ENCODE measurements around the gene KCNQ5. TPM values are rescaled to one million over a fixed set of nuclear protein-coding genes. Genes with fewer than 3 reads are reported as not detected.

The KCNQ5 gene
- total RNA-seq, 1 donor from 2014 or later = under 0.01 TPM

GRCh38 chr6:72675396-72675795 is 53.5 kb downstream of the KCNQ5 start:
- no peak for DNase-seq (ENCODE audit: low read depth in 2 of 2)

DNA sequence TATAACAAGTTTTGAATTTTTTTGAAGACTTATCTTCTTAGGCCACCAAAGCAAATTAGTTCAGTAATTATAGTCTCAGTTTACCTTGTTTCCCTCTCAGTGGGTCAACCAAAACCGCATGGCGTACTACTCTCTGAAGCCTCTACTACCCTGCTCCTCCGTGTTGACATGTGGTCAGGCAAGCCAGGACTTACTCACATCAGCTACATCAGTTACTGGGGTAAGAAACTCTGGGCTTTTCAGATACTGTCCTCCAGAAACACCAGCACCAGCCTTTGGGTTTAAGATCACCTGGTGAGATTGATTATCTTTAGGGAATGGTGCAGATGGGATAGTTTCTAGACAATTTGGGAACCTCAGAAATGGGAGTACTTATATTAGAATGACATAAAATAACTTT is 55.1 kb downstream of the KCNQ5 start:
- DNase-seq (ENCODE audit: low read depth in 2 of 2) = no peak

- no peak for DNase-seq (ENCODE audit: low read depth in 2 of 2)
Observed at GRCh38 chr6:72677740-72678139, 55.9 kb downstream of the KCNQ5 start.

GRCh38 chr6:72683797-72684196 is 61.9 kb downstream of the KCNQ5 start:
- DNase-seq (ENCODE audit: low read depth in 2 of 2) = no peak

DNA sequence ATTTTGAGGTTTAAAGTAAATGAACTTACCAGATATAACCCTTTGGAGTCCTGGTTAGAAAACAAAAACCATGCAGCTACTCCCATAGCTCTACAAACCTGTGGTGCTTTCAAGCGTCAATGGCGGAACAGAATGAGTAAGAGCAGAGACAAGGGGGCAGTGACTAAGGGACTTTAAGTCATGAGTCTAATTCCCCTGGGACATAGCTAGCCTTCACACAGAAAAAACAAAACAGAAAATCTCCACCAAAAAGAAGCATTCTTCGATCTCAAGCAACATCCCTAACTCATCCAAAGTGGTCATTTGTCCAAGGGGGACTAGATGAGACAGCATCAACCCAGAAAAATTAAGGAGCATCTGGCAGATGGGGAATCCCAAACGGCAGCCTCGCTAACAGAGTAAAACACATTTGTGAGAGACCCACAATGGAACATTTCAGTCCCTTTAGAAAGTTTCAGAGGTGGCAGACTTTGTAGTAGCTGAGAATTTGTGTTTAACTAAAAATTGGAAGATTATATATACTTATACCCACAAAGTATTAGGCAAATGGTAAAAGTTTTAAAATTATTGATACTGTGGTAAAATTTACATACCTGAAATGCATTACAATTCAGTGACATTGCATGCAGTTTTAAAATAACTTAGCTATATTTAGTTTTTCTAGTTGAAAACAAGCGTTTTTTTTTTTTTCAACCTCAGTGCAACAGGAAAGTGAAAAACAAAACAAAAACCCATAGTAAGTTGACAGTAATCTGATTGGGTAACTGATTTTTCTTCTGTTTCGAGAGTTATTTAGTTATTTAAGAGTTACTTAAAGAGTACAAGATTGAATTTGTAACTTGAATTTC is 67.5 kb downstream of the KCNQ5 start:
- DNase-seq (ENCODE audit: low read depth in 2 of 2) = no peak

- DNase-seq (ENCODE audit: low read depth in 2 of 2) = no peak
Observed at GRCh38 chr6:72691249-72691648, 69.4 kb downstream of the KCNQ5 start.

- DNase-seq (ENCODE audit: low read depth in 2 of 2) = no peak
Observed at GRCh38 chr6:72696055-72696454, 74.2 kb downstream of the KCNQ5 start.

DNA sequence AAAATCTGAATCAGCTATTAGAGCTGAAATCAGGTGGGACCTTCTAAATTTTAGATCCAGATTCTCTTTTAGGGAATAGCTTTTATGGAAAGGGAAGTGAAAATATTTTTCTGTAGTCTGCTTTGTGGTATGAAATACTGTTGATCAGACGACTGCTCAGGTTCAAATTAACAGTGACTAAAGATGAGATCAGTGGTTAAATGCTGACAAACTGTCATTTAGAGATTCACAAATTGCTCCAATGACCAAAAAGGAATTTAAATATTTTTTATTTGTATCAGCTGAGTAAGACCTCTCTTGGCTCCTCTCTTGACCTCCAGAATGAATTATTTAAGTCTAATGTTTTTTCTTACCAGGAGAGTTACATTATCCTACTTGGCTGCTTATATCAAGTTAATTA is 77.3 kb downstream of the KCNQ5 start:
- DNase-seq (ENCODE audit: low read depth in 2 of 2) = no peak

DNA sequence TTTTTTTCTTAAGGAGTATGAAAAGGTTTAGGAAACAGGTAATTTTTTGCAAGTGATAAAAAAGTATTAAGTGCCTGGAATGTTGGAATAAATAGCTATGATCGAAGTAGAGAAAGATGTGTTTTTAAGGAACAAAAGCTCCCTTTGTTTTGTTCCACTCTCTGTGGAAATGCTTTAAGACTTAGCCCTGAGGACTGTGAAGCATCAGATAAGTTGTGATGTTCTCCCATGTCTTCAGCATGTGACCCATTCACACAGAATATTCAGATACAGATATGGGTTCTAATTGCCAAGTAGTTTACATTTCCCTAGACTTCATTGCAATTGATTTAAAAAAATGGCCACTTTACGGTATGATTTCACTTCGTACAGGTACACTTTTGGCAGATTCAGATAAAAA is 80.6 kb downstream of the KCNQ5 start:
- DNase-seq (ENCODE audit: low read depth in 2 of 2) = no peak

- no peak for DNase-seq (ENCODE audit: low read depth in 2 of 2)
Observed at GRCh38 chr6:72703093-72703492, 81.2 kb downstream of the KCNQ5 start.

GRCh38 chr6:72704979-72705378 is 83.1 kb downstream of the KCNQ5 start:
- no peak for DNase-seq (ENCODE audit: low read depth in 2 of 2)

GRCh38 chr6:72709431-72709830 is 87.6 kb downstream of the KCNQ5 start:
- no peak for DNase-seq (ENCODE audit: low read depth in 2 of 2)

DNA sequence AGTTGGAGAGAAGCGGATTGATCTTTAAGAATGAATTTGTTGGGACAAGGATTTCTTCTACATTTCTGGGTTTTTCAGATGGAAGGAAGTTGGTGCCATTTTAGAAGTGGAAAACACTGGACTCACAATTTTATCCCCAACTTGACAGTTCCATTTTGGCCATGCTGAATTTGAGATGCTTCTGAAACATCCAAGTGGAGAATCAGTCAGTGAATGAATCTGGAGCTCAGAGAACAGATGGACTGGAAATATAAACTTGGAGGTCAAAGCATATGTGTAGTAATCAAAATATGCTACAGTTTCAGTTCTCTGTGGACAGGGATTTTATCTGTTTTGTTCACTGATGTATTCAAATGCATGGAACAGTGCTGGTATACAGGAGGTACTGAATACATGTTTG is 89.9 kb downstream of the KCNQ5 start:
- no peak for DNase-seq (ENCODE audit: low read depth in 2 of 2)

DNA sequence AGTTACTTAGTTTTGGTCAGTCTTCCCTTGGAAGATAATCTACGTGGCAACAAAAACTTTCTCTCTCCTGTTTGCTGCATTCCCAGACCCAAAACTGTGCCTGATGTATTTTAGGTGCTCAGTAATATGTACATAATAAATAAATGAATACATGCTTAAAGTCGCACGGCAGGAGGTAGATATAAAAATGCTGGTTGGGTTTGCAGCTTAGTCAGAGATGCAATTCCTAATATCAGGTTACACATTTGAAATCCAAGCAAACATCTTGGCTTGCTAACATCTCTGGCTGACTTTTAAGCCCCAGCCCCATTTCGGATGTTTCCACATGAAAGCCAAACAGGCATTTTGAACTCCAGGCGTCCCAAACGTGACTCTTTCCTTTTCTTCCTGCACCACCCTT is 91.0 kb downstream of the KCNQ5 start:
- no peak for DNase-seq (ENCODE audit: low read depth in 2 of 2)

GRCh38 chr6:72715119-72715518 is 93.3 kb downstream of the KCNQ5 start:
- DNase-seq (ENCODE audit: low read depth in 2 of 2) = no peak

DNA sequence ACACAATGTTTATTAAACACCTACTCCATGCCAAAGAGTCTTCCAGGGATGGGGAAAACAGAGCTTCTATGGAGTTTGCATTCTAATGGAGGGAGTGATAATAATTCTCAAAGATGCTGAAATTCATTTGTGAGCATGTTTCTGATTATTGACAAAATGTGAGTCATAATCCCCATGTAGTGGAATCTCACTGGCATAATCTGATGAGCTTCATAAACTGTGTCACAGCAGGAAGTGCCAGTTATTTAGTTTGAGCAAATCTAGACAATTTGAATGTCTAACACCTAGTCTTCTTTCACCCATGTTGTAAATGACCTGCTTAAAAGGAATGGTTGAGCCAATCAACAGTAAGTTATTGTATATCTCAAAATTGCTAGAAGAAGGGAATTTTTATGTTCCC is 95.1 kb downstream of the KCNQ5 start:
- DNase-seq (ENCODE audit: low read depth in 2 of 2) = no peak

DNA sequence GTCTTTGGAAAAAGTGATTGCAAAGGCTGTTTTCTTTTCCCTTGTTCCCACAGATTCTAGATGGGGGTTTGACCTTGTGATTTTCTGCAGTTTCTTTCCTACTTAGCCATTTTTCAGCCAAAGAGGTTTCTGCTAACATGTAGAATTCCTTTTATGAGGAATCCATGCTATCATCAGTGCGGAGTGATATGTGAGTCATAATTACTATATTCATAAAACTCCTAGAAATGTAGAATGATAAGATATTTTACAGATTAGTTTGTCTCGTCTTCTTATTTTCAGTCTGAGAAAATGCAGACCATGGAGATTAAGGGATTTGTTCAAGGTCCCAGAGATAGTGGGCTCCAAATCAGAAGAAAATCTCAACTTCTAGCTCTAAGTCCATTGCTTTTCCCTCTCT is 98.6 kb downstream of the KCNQ5 start:
- no peak for DNase-seq (ENCODE audit: low read depth in 2 of 2)

- DNase-seq (ENCODE audit: low read depth in 2 of 2) = no peak
Observed at GRCh38 chr6:72721346-72721745, 99.5 kb downstream of the KCNQ5 start.

GRCh38 chr6:72724545-72724944 is 102.7 kb downstream of the KCNQ5 start:
- no peak for DNase-seq (ENCODE audit: low read depth in 2 of 2)

DNA sequence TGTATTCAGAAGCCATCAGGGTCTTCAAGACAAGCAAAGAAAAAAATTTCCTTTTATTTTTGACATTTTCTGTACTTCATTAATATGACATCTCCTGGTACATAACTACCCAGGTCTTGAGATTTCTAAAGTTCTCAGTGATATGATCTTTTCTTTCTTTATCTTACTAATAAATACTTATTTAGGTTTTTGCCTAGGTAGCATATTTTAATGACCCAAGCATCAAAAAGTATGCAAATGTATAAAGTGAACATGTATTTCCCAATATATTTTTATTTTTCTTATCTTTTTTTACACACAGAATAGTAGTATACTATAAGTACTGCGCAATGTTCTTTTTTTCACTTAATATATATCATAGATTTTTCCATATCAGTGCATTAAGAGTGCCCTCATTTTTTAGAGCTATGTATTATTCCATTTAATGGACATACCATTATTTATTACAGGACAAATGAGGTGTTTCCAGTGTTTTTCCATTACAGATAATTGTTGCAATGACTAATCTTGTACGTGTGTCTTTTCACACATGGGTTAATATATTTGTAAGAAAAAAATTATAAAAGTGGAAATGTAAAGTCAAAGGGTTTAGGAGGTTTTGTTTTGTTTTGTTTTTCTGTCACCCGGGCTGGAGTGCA is 107.0 kb downstream of the KCNQ5 start:
- no peak for DNase-seq (ENCODE audit: low read depth in 2 of 2)

DNA sequence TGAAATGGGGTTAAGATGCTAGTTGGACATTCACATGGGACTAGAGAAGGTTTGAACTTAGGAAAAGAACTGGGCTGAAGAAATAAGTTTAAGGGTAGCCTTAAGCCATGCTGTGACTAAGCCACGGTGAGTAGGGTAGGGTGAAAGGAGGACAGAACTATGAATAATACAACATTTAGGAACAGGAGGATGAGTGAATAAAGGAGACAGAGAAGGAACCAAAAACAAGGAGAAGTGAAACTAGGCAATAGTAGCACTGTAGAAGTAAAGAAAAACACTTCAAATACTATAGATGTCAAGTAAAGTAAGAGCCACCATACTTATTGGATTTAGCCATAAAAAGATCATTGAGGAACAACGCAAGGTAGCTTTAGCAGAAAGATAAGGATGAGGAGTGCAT is 111.2 kb downstream of the KCNQ5 start:
- no peak for DNase-seq (ENCODE audit: low read depth in 2 of 2)

GRCh38 chr6:72738091-72738490 is 116.2 kb downstream of the KCNQ5 start:
- no peak for DNase-seq (ENCODE audit: low read depth in 2 of 2)

DNA sequence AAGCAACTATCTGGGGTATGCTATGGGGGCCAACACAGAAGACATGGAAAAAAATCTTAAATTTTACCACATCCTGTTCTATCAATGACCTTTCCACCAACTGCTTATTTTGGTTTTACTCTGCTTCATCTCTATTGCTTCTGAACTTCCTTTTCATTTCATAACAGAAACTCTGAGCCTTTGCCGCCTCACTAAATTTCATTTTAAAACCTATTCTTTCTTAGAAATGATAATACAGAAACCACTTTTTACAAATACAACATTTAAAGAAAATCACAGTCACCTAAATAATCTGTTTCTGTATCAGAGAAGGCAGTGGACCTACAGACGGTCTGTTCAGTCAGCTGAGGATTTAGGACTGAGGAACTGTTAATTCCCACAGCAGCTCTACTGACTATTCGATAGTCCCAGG is 117.5 kb downstream of the KCNQ5 start:
- no peak for DNase-seq (ENCODE audit: low read depth in 2 of 2)

Measured in dermis microvascular lymphatic vessel endothelial cell (primary cell).